Activated CD8-positive, alpha-beta memory T cell treated with anti-CD3 and anti-CD28 coated beads for 36 hours (primary cell): ENCODE results near the gene WHAMM. TPM values are rescaled to one million over a fixed set of nuclear protein-coding genes. Genes with fewer than 3 reads are reported as not detected.

Source experiments
- CTCF ChIA-PET: fragments of 350-600 bp; sonication (Branson Sonifier 250); formaldehyde crosslinking; loops from one replicate; lab custom pipeline; 2021; ENCODE audit warnings: antibody characterized with exemption; lab: Charles Lee
- POLR2A ChIA-PET: fragments of 350-600 bp; sonication (Branson Sonifier 250); formaldehyde crosslinking; loops from one replicate; lab custom pipeline; 2021; ENCODE audit warnings: antibody characterized with exemption; lab: Charles Lee
- total RNA-seq, 2 experiments: library from RNA; stranded (reverse); gene quantifications; one replicate each; pipeline ENCODE4 v1.2.3, GENCODE V29; 2021

The WHAMM gene
- total RNA-seq, 2 experiments from 2014 or later = 5.5 to 6.1 TPM

GRCh38 chr15:82831894-82832600 is 22.6 kb downstream of the WHAMM start:
- ChIA-PET POLR2A (interaction anchor here (0.5 to 1.7 kb wide), 3 partner anchors 21 to 154 kb away, joined by 3 to 12 read pairs (median 4); partner anchors contain the start of gene WHAMM), CTCF (interaction anchor here (0.6 to 0.9 kb wide), 2 partner anchors 168 to 193 kb away, joined by 3 read pairs; no protein-coding TSS in a partner anchor)

GRCh38 chr15:82832601-82833361 is 23.4 kb downstream of the WHAMM start:
- POLR2A ChIA-PET = interaction anchor here (0.7 to 1.7 kb wide), 2 partner anchors 22 to 153 kb away, joined by 3 to 12 read pairs; partner anchors contain the start of gene WHAMM
- CTCF ChIA-PET = interaction anchor here (0.8 to 0.9 kb wide), 2 partner anchors 22 to 167 kb away, joined by 3 to 4 read pairs; no protein-coding TSS in a partner anchor

GRCh38 chr15:82833362-82833682 is 23.9 kb downstream of the WHAMM start:
- ChIA-PET CTCF (interaction anchor here (0.8 kb wide), 1 partner anchor 23 kb away, joined by 4 read pairs; no protein-coding TSS in a partner anchor), POLR2A (interaction anchor here (1.7 kb wide), 1 partner anchor 23 kb away, joined by 12 read pairs; the partner anchor contains the start of gene WHAMM)

GRCh38 chr15:82835391-82835917 is 26.0 kb downstream of the WHAMM start:
- CTCF ChIA-PET = no interaction called here
- POLR2A ChIA-PET = no interaction called here

GRCh38 chr15:82838096-82838735 is 28.8 kb downstream of the WHAMM start:
- ChIA-PET CTCF (interaction anchor here (1.2 kb wide), 1 partner anchor 162 kb away, joined by 3 read pairs; no protein-coding TSS in a partner anchor), POLR2A (no interaction called here)

GRCh38 chr15:82839136-82839535 is 29.7 kb downstream of the WHAMM start:
- POLR2A ChIA-PET = no interaction called here
- CTCF ChIA-PET = interaction anchor here (1.2 kb wide), 1 partner anchor 161 kb away, joined by 3 read pairs; no protein-coding TSS in a partner anchor

GRCh38 chr15:82840166-82840565 is 30.7 kb downstream of the WHAMM start:
- ChIA-PET CTCF (no interaction called here), POLR2A (no interaction called here)

- POLR2A ChIA-PET = no interaction called here
- CTCF ChIA-PET = no interaction called here
These were observed 34.1 kb downstream of the WHAMM start for GRCh38 chr15:82843566-82843965.

GRCh38 chr15:82845686-82846085 is 36.3 kb downstream of the WHAMM start:
- ChIA-PET POLR2A (no interaction called here), CTCF (no interaction called here)

GRCh38 chr15:82846621-82847020 is 37.2 kb downstream of the WHAMM start:
- ChIA-PET CTCF (no interaction called here), POLR2A (no interaction called here)

- ChIA-PET POLR2A (no interaction called here), CTCF (no interaction called here)
These were observed 38.3 kb downstream of the WHAMM start for GRCh38 chr15:82847703-82848102.

GRCh38 chr15:82848241-82848993 is 39.0 kb downstream of the WHAMM start:
- CTCF ChIA-PET = interaction anchor here (1.3 to 1.5 kb wide), 2 partner anchors 16 to 29 kb away, joined by 3 to 4 read pairs; no protein-coding TSS in a partner anchor
- POLR2A ChIA-PET = no interaction called here

- POLR2A ChIA-PET = no interaction called here
These were observed 40.4 kb downstream of the WHAMM start for GRCh38 chr15:82849556-82850512.

GRCh38 chr15:82850731-82851130 is 41.3 kb downstream of the WHAMM start:
- POLR2A ChIA-PET = no interaction called here
- CTCF ChIA-PET = interaction anchor here (1.1 to 1.6 kb wide), 2 partner anchors 21 to 149 kb away, joined by 3 to 9 read pairs; no protein-coding TSS in a partner anchor

More at GRCh38 chr15:82849556-82850512, 40.4 kb downstream of the WHAMM start:
- CTCF ChIA-PET = interaction anchor here (1.0 to 1.6 kb wide), 4 partner anchors 15 to 150 kb away, joined by 3 to 9 read pairs (median 4); no protein-coding TSS in a partner anchor

- ChIA-PET POLR2A (no interaction called here), CTCF (interaction anchor here (1.1 kb wide), 1 partner anchor 21 kb away, joined by 3 read pairs; no protein-coding TSS in a partner anchor)
These were observed 42.0 kb downstream of the WHAMM start for GRCh38 chr15:82851306-82851850.

- ChIA-PET CTCF (no interaction called here), POLR2A (no interaction called here)
These were observed 42.6 kb downstream of the WHAMM start for GRCh38 chr15:82851981-82852511.
